B cell (primary cell): Measurements from ENCODE around the gene AGAP1.

Source experiments
- CTCF ChIP-seq: fragments of 200-600 bp; IDR thresholded peaks from one replicate; pipeline ENCODE4 v1.8.0; 2022; ENCODE audit warnings: antibody characterized with exemption, mild to moderate bottlenecking
- EZH2 ChIP-seq: IDR thresholded peaks from 2 replicates; pipeline ENCODE4 v1.6.1; 2012; ENCODE audit warnings: borderline replicate concordance, low read depth, mild to moderate bottlenecking, moderate library complexity, low read length; ENCODE audit not compliant: insufficient read depth, poor library complexity, severe bottlenecking

- no peak for TF ChIP-seq CTCF
- no peak for TF ChIP-seq EZH2
Observed at GRCh38 chr2:236073246-236073645, 579.4 kb downstream of the AGAP1 start.
